ENCODE data around the gene RBKS.

Gene RBKS

GRCh38 chr2:27856386-27856785 is 33.8 kb downstream of the RBKS start:
- H3K4me1 ChIP-seq (ENCODE audit: control insufficient read depth, insufficient read depth, low read length) = no peaks in the 10 kb centered on the region
- H3K4me3 ChIP-seq (ENCODE audit: low read depth, low read length) = no peak overlapping the region
- H3K36me3 ChIP-seq (ENCODE audit: control insufficient read depth in 2 of 2, insufficient read depth in 1 of 2, low read length in 2 of 2) = no peaks in the 10 kb centered on the region
- POLR2A ChIA-PET = no interaction called here
- CTCF ChIA-PET = no interaction called here
- peaks cover 2% of the 10 kb centered on the region; the same call in 1 of the 2 replicates for H3K9me3 ChIP-seq (ENCODE audit: control insufficient read depth, insufficient read depth, low read depth, low read length)
- H3K27ac ChIP-seq (ENCODE audit: extremely low read depth, low read depth, low read length) = no peak overlapping the region
- TF ChIP-seq ZNF121 (tag by site-specific recombination; IDR thresholded peaks at IDR 0.05) (no peak), BCL11A (tag by site-specific recombination; IDR thresholded peaks at IDR 0.05; ENCODE audit: low read depth) (no peak), ZNF157 (tag by site-specific recombination; IDR thresholded peaks at IDR 0.05) (no peak), ZNF133 (tag by site-specific recombination; IDR thresholded peaks at IDR 0.05) (no peak), ZNF350 (tag by site-specific recombination; IDR thresholded peaks at IDR 0.05) (no peak), ZNF701 (tag by site-specific recombination; IDR thresholded peaks at IDR 0.05) (no peak), ZNF654 (tag by site-specific recombination; IDR thresholded peaks at IDR 0.05; ENCODE audit: low read depth) (no peak), ZNF555 (tag by site-specific recombination; conservative IDR thresholded peaks at IDR 0.05) (no peak), ZBTB1 (tag by site-specific recombination; IDR thresholded peaks at IDR 0.05) (no peak), SETDB1 (IDR thresholded peaks at IDR 0.05; ENCODE audit: insufficient read length, low read length) (no peak), ZNF202 (tag by site-specific recombination; IDR thresholded peaks at IDR 0.05; ENCODE audit: borderline replicate concordance) (no peak), BCL11B (tag by site-specific recombination; IDR thresholded peaks at IDR 0.05; ENCODE audit: low read depth) (no peak)
- TF ChIP-seq, protein P1, sequence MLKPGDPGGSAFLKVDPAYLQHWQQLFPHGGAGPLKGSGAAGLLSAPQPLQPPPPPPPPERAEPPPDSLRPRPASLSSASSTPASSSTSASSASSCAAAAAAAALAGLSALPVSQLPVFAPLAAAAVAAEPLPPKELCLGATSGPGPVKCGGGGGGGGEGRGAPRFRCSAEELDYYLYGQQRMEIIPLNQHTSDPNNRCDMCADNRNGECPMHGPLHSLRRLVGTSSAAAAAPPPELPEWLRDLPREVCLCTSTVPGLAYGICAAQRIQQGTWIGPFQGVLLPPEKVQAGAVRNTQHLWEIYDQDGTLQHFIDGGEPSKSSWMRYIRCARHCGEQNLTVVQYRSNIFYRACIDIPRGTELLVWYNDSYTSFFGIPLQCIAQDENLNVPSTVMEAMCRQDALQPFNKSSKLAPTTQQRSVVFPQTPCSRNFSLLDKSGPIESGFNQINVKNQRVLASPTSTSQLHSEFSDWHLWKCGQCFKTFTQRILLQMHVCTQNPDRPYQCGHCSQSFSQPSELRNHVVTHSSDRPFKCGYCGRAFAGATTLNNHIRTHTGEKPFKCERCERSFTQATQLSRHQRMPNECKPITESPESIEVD (tag by site-specific recombination; IDR thresholded peaks at IDR 0.05) = no peak
- TF ChIP-seq, protein P2, sequence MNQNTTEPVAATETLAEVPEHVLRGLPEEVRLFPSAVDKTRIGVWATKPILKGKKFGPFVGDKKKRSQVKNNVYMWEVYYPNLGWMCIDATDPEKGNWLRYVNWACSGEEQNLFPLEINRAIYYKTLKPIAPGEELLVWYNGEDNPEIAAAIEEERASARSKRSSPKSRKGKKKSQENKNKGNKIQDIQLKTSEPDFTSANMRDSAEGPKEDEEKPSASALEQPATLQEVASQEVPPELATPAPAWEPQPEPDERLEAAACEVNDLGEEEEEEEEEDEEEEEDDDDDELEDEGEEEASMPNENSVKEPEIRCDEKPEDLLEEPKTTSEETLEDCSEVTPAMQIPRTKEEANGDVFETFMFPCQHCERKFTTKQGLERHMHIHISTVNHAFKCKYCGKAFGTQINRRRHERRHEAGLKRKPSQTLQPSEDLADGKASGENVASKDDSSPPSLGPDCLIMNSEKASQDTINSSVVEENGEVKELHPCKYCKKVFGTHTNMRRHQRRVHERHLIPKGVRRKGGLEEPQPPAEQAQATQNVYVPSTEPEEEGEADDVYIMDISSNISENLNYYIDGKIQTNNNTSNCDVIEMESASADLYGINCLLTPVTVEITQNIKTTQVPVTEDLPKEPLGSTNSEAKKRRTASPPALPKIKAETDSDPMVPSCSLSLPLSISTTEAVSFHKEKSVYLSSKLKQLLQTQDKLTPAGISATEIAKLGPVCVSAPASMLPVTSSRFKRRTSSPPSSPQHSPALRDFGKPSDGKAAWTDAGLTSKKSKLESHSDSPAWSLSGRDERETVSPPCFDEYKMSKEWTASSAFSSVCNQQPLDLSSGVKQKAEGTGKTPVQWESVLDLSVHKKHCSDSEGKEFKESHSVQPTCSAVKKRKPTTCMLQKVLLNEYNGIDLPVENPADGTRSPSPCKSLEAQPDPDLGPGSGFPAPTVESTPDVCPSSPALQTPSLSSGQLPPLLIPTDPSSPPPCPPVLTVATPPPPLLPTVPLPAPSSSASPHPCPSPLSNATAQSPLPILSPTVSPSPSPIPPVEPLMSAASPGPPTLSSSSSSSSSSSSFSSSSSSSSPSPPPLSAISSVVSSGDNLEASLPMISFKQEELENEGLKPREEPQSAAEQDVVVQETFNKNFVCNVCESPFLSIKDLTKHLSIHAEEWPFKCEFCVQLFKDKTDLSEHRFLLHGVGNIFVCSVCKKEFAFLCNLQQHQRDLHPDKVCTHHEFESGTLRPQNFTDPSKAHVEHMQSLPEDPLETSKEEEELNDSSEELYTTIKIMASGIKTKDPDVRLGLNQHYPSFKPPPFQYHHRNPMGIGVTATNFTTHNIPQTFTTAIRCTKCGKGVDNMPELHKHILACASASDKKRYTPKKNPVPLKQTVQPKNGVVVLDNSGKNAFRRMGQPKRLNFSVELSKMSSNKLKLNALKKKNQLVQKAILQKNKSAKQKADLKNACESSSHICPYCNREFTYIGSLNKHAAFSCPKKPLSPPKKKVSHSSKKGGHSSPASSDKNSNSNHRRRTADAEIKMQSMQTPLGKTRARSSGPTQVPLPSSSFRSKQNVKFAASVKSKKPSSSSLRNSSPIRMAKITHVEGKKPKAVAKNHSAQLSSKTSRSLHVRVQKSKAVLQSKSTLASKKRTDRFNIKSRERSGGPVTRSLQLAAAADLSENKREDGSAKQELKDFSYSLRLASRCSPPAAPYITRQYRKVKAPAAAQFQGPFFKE (tag by site-specific recombination; IDR thresholded peaks at IDR 0.05; ENCODE audit: borderline replicate concordance) = no peak
- TF ChIP-seq, protein P3, sequence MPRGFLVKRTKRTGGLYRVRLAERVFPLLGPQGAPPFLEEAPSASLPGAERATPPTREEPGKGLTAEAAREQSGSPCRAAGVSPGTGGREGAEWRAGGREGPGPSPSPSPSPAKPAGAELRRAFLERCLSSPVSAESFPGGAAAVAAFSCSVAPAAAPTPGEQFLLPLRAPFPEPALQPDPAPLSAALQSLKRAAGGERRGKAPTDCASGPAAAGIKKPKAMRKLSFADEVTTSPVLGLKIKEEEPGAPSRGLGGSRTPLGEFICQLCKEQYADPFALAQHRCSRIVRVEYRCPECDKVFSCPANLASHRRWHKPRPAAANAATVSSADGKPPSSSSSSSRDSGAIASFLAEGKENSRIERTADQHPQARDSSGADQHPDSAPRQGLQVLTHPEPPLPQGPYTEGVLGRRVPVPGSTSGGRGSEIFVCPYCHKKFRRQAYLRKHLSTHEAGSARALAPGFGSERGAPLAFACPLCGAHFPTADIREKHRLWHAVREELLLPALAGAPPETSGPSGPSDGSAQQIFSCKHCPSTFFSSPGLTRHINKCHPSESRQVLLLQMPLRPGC (tag by site-specific recombination; IDR thresholded peaks at IDR 0.05) = no peak
- TF ChIP-seq, protein P4, sequence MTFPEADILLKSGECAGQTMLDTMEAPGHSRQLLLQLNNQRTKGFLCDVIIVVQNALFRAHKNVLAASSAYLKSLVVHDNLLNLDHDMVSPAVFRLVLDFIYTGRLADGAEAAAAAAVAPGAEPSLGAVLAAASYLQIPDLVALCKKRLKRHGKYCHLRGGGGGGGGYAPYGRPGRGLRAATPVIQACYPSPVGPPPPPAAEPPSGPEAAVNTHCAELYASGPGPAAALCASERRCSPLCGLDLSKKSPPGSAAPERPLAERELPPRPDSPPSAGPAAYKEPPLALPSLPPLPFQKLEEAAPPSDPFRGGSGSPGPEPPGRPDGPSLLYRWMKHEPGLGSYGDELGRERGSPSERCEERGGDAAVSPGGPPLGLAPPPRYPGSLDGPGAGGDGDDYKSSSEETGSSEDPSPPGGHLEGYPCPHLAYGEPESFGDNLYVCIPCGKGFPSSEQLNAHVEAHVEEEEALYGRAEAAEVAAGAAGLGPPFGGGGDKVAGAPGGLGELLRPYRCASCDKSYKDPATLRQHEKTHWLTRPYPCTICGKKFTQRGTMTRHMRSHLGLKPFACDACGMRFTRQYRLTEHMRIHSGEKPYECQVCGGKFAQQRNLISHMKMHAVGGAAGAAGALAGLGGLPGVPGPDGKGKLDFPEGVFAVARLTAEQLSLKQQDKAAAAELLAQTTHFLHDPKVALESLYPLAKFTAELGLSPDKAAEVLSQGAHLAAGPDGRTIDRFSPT (tag by site-specific recombination; IDR thresholded peaks at IDR 0.05) = no peak
- TF ChIP-seq, protein P5, sequence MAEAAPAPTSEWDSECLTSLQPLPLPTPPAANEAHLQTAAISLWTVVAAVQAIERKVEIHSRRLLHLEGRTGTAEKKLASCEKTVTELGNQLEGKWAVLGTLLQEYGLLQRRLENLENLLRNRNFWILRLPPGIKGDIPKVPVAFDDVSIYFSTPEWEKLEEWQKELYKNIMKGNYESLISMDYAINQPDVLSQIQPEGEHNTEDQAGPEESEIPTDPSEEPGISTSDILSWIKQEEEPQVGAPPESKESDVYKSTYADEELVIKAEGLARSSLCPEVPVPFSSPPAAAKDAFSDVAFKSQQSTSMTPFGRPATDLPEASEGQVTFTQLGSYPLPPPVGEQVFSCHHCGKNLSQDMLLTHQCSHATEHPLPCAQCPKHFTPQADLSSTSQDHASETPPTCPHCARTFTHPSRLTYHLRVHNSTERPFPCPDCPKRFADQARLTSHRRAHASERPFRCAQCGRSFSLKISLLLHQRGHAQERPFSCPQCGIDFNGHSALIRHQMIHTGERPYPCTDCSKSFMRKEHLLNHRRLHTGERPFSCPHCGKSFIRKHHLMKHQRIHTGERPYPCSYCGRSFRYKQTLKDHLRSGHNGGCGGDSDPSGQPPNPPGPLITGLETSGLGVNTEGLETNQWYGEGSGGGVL (tag by site-specific recombination; IDR thresholded peaks at IDR 0.05) = no peak
- TF ChIP-seq, protein P6, sequence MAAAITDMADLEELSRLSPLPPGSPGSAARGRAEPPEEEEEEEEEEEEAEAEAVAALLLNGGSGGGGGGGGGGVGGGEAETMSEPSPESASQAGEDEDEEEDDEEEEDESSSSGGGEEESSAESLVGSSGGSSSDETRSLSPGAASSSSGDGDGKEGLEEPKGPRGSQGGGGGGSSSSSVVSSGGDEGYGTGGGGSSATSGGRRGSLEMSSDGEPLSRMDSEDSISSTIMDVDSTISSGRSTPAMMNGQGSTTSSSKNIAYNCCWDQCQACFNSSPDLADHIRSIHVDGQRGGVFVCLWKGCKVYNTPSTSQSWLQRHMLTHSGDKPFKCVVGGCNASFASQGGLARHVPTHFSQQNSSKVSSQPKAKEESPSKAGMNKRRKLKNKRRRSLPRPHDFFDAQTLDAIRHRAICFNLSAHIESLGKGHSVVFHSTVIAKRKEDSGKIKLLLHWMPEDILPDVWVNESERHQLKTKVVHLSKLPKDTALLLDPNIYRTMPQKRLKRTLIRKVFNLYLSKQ (tag by site-specific recombination; IDR thresholded peaks at IDR 0.05; ENCODE audit: borderline replicate concordance) = no peak
- TF ChIP-seq, protein P7, sequence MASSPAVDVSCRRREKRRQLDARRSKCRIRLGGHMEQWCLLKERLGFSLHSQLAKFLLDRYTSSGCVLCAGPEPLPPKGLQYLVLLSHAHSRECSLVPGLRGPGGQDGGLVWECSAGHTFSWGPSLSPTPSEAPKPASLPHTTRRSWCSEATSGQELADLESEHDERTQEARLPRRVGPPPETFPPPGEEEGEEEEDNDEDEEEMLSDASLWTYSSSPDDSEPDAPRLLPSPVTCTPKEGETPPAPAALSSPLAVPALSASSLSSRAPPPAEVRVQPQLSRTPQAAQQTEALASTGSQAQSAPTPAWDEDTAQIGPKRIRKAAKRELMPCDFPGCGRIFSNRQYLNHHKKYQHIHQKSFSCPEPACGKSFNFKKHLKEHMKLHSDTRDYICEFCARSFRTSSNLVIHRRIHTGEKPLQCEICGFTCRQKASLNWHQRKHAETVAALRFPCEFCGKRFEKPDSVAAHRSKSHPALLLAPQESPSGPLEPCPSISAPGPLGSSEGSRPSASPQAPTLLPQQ (tag by site-specific recombination; IDR thresholded peaks at IDR 0.05) = no peak

Data from HEK293 (cell line).